ENCODE results near the gene CYP3A4. TPM values are rescaled to one million over a fixed set of nuclear protein-coding genes. Genes with fewer than 3 reads are reported as not detected.

CYP3A4 gene
- total RNA-seq, 1 experiment from 2014 or later = not detected

- Histone ChIP-seq H3K4me2 (ENCODE audit: insufficient read depth, insufficient read length, low read length) (no peak overlapping the region), H3K9me3 (ENCODE audit: control insufficient read depth, low read depth, low read length) (no peaks in the 10 kb centered on the region), H3K23ac (ENCODE audit: insufficient read length, low read depth, low read length) (no peak overlapping the region), H3K18ac (ENCODE audit: insufficient read length, low read depth, low read length) (no peak overlapping the region), H3K27me3 (ENCODE audit: insufficient read depth, low read length) (no peaks in the 10 kb centered on the region), H4K91ac (ENCODE audit: insufficient read length, low read depth, low read length) (no peak overlapping the region), H3K4ac (ENCODE audit: low read depth, low read length) (no peak overlapping the region), H2BK20ac (ENCODE audit: low read depth, low read length, poor library complexity, severe bottlenecking) (no peak overlapping the region), H3K14ac (ENCODE audit: insufficient read depth, low read length) (no peak overlapping the region), H4K20me1 (ENCODE audit: control insufficient read depth, insufficient read depth, insufficient read length) (no peaks in the 10 kb centered on the region), H4K5ac (ENCODE audit: insufficient read length, low read depth, low read length) (no peak overlapping the region), H3K23me2 (ENCODE audit: insufficient read length, low read depth, low read length, poor library complexity, severe bottlenecking) (no peaks in the 10 kb centered on the region), H2AK5ac (ENCODE audit: insufficient read length, low read length) (no peak overlapping the region), H2AFZ (ENCODE audit: low read length) (no peak overlapping the region), H4K8ac (replicated peaks; ENCODE audit: insufficient read length, low read depth, low read length) (no peak overlapping the region), H2BK15ac (ENCODE audit: low read depth, low read length) (no peak overlapping the region), H3T11ph (ENCODE audit: low read length) (no peak overlapping the region), H3K9ac (ENCODE audit: extremely low read depth, insufficient read length, low read length) (no peak overlapping the region), H3K56ac (ENCODE audit: insufficient read length, low read depth, low read length) (no peak overlapping the region), H3K79me1 (ENCODE audit: insufficient read depth, low read depth, low read length, poor library complexity, severe bottlenecking) (no peaks in the 10 kb centered on the region), H2BK5ac (ENCODE audit: insufficient read length, low read length) (no peak overlapping the region), H2BK120ac (ENCODE audit: low read depth, low read length, poor library complexity, severe bottlenecking) (no peak overlapping the region), H3K79me2 (ENCODE audit: insufficient read depth, low read length) (no peaks in the 10 kb centered on the region), H2BK12ac (ENCODE audit: insufficient read length, low read depth, low read length) (no peak overlapping the region), H3K27ac (ENCODE audit: insufficient read length, low read depth, low read length) (no peak overlapping the region), H3K4me1 (ENCODE audit: insufficient read depth, low read length) (no peaks in the 10 kb centered on the region)
- peaks cover 0 to 4% of the 10 kb centered on the region in 2 experiments; a peak in 2 of 4 replicates for H3K4me1 Mint-ChIP-seq
- H3K9me3 Mint-ChIP-seq = no peaks in the 10 kb centered on the region
- H3K4me3 Mint-ChIP-seq = no peak overlapping the region
- TF ChIP-seq CTCF (conservative IDR thresholded peaks at IDR 0.05) = no peak
- DNase-seq = no peak
- H3K27ac Mint-ChIP-seq = no peak overlapping the region
- no peaks in the 10 kb centered on the region; the same call in 1 of the 2 replicates for H3K27me3 Mint-ChIP-seq (ENCODE audit: low read depth)
- WGBS (ENCODE audit: extremely low coverage, insufficient read length, low lambda C conversion rate) = no CpG with 5 or more reads among the region's 3 CpGs
- no peaks in the 10 kb centered on the region for H3K36me3 Mint-ChIP-seq (ENCODE audit: insufficient read depth in 1 of 3, low read depth in 3 of 3)
Measured at GRCh38 chr7:99730992-99731391, 53.0 kb downstream of the CYP3A4 start.
